GM10266 (cell line): Measurements from ENCODE around the gene KDM2A.

Source experiments
- DNase-seq: peaks from one replicate; pipeline ENCODE4 v3.0.0; 2012; ENCODE audit errors: extremely low spot score
- TF ChIP-seq, protein P1 (sequence below): IDR thresholded peaks from 2 replicates; pipeline ENCODE4 v1.5.1; 2012; ENCODE audit warnings: mild to moderate bottlenecking, low read depth; ENCODE audit not compliant: control insufficient read depth, insufficient read depth; ENCODE audit errors: missing control alignments

KDM2A gene

DNA sequence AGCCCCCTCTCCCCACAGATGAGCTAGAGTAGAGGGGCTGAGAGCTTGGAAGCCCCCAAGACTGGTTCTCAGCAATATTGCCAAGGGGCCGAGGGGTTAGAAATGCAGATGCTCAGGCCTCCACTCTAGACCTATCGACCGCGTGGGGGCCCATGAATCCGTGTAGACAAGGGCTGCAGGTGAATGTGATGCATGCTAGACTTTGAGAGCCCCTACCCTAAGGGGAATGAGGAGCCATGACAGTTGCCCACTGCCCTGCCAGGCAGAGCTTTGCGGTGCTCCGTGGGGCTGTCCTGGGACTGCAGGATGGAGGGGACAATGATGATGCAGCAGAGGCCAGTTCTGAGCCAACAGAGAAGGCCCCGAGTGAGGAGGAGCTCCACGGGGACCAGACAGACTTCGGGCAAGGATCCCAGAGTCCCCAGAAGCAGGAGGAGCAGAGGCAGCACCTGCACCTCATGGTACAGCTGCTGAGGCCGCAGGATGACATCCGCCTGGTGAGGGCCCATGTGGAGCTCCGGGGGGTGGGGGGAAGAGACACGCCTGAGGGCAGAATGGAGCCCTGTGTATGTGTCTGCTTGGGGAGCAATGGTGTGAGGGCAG, 185.5 kb downstream of the KDM2A start:
- TF ChIP-seq, protein P1, sequence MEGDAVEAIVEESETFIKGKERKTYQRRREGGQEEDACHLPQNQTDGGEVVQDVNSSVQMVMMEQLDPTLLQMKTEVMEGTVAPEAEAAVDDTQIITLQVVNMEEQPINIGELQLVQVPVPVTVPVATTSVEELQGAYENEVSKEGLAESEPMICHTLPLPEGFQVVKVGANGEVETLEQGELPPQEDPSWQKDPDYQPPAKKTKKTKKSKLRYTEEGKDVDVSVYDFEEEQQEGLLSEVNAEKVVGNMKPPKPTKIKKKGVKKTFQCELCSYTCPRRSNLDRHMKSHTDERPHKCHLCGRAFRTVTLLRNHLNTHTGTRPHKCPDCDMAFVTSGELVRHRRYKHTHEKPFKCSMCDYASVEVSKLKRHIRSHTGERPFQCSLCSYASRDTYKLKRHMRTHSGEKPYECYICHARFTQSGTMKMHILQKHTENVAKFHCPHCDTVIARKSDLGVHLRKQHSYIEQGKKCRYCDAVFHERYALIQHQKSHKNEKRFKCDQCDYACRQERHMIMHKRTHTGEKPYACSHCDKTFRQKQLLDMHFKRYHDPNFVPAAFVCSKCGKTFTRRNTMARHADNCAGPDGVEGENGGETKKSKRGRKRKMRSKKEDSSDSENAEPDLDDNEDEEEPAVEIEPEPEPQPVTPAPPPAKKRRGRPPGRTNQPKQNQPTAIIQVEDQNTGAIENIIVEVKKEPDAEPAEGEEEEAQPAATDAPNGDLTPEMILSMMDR, result no peak
- no peak for DNase-seq

DNA sequence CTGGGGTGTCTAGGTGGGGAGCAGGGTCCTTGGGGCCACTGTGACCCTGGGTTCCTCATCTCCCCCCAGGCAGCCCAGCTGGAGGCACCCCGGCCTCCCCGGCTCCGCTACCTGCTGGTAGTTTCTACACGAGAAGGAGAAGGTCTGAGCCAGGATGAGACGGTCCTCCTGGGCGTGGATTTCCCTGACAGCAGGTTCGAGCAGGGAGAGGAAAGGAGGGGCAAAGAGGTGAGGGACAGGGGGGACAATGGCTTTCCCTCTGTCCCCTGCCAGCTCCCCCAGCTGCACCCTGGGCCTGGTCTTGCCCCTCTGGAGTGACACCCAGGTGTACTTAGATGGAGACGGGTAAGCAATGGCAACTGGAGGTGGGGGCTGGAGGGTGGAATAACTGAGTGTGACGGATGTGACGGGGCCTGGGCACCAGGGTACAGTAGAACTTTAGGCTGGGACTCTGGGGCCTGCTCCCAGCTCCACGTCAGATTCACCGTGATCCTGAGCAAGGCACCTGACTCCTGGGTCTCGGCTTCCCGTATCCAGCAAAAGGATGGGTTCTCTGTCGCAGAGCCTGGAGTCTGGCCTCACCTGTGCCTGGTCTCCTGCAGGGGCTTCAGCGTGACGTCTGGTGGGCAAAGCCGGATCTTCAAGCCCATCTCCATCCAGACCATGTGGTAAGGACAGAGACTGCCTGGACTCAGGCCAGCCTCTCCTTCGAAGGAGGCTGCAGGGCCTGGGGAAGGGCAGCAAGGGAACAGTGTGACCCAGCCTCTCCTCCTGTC, 187.9 kb downstream of the KDM2A start:
- TF ChIP-seq, protein P1, result no peak
- DNase-seq, result no peak

DNA sequence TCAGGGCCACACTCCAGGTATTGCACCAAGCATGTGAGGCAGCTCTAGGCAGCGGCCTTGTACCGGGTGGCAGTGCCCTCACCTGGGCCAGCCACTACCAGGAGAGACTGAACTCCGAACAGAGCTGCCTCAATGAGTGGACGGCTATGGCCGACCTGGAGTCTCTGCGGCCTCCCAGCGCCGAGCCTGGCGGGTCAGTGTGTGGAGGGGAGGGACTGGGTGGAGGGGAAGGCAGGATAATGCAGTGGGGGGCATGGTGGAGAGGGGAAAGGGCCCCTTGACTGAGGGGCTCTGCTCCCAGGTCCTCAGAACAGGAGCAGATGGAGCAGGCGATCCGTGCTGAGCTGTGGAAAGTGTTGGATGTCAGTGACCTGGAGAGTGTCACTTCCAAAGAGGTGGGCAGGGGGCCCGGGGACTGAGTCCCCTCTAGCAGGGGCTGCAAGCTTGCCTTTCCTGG, 188.5 kb downstream of the KDM2A start:
- TF ChIP-seq, protein P1, result no peak
- DNase-seq, result no peak
